Epithelial cell of proximal tubule (primary cell): ENCODE measurements around the gene SUSD6. TPM values are rescaled to one million over a fixed set of nuclear protein-coding genes. Genes with fewer than 3 reads are reported as not detected.
A peak's percentile ranks its signal among the peaks of the same experiment; 100 is the strongest.

Experiments used
- DNase-seq: peaks from one replicate; pipeline ENCODE4 v3.0.0-alpha.2; 2011; ENCODE audit warnings: low read depth
- H3K4me3 ChIP-seq: 2 replicates; pipeline ENCODE4 v1.5.1; 2011; ENCODE audit warnings: low read depth, mild to moderate bottlenecking, low read length
- CTCF ChIP-seq: conservative IDR thresholded peaks from 2 replicates; pipeline ENCODE4 v1.5.1; 2012; ENCODE audit warnings: low read depth, mild to moderate bottlenecking, low read length
- total RNA-seq: library from RNA; depleted of rRNA; stranded (reverse); fragments of >200 nt; gene quantifications from 2 replicates; pipeline ENCODE4 v1.2.3, GENCODE V29; 2015

SUSD6 gene
- total RNA-seq: 6.2 and 7.5 TPM in 2 replicates

GRCh38 chr14:69611172-69612013, at the start of gene SUSD6:
SUSD6 (plus strand) TSS chr14:69611596; CDS start chr14:69658593, 46,997 bp downstream.
- H3K4me3 ChIP-seq: peak within 1 kb of the TSS; percentile 75
- DNase-seq: no peak
- TF ChIP-seq CTCF: no peak

DNA sequence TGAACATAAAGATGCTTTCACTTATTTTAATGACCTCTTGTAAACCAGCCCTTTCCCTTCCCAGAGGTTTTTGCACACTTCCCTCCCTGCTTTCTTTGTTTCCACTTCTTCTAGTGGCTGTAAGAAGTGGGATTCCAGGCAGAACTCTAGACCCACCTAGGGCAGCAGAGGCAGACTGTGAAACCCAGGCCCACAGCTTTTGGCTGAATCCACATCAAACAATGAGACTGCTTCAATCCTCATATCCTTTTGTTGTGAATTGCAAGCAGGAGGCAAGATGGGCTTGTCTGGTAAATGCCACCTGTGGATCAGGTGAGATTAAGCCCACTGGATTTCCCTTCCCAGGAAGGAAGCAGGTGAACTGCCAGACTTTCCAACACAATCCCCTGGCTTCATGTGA, 49.5 kb upstream of the SUSD6 start:
- no peak for TF ChIP-seq CTCF
- no peak overlapping the region for H3K4me3 ChIP-seq
- no peak for DNase-seq

DNA sequence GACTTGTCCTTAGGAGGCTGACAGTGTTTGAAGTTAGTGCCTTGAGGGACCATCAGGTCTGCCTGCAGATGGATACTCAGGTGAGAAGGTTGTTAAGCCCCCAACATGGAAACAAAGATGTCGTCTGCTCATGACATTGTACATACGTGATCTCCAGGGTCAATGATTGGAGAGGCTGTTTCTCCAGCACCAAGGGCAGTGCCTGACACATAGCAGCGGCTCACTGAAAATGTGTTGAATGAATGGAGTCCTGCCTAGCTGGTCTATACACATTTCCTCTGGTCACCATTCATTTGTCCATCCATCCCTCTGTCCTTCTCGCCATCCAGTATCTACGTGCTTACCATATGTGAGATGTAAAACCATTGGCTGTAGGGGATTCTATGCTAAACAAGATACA, 43.8 kb upstream of the SUSD6 start:
- H3K4me3 ChIP-seq: no peak overlapping the region
- no peak for TF ChIP-seq CTCF
- DNase-seq: no peak

DNA sequence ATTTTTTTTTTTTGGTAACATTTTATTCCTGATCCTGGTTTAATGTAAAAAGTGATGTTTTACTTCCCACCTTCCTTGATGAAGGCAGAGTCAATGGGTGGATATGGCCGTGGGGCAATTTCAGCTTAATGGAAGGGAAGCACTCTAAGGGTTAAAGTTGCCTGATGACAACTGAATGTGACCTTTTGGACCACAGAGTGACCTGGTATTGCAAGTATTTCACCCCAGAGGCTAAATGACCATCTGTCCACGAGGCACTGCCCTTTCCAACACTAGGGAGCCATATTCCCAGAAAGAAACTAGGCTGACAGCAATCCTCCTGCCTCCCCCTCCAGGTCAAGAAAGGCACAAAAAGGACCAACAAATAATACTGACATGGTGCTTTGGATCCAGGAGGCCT, 41.5 kb upstream of the SUSD6 start:
- TF ChIP-seq CTCF: no peak

DNA sequence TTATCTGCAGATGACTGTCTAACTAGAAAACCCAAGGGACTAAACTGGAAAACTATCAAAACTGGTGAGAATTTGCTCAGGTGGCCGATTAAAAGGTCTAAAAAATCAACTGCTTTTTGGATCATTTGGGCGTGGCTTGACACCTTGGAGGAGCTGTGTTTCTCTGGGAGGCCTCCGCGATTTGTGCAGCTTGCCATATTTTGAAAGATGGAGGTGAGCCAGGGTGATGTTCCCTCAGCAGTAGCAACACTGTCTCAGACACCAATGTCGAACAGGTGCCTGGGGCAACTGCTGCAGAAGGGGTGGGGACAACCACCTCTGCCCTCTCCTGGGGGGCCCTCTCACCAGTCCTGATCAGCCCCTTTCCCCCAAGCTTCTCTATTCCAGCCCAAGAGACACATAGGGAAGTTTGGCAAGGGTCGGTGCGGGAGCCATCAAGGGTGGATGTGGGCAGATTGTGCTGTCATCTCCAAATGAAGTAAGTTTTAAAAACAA, 40.5 kb upstream of the SUSD6 start:
- no peak for DNase-seq
- no peak for TF ChIP-seq CTCF
- H3K4me3 ChIP-seq: no peak overlapping the region

More for the DNA sequence above, 41.5 kb upstream of the SUSD6 start:
- H3K4me3 ChIP-seq: no peak overlapping the region
- no peak for DNase-seq

DNA sequence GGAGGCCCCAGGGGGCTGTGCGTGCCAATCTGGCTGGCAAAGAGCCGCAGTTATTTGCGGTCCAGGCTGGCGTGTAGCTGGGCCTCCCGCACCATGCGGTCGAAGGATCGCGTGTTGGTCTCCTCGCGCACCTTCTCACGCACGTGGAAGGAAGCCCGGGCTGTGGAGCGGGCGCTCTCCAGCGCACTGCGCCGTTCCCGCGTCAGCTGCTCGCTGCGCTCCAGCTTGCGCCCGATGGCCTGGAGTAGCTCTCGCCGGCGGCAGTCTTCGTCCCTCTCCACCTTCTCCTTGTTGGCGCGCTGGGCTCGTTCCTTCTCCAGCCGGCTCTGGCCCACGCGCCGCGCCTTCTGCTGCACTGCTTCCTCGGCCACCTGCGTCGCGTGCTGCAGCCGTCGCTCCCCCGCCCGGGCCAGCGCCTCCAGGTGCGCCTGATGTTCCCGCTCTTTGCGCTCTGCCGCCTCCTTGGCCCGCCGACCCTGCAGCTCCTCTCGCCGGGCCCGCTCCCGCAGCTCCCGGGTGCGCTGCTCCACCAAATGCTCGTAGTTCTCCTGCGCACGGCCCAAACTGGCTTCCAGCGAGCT, 39.9 kb upstream of the SUSD6 start:
- TF ChIP-seq CTCF: no peak
- peak overlapping the region; percentile 8 for H3K4me3 ChIP-seq
- no peak for DNase-seq
